ENCODE results near the gene GLP2R. TPM values are rescaled to one million over a fixed set of nuclear protein-coding genes. Genes with fewer than 3 reads are reported as not detected.

GLP2R gene
- total and polyA plus RNA-seq, 10 of the 15 experiments (the other 5 are each of a cell fraction or from before 2014, with no cell fraction given): not detected

DNA sequence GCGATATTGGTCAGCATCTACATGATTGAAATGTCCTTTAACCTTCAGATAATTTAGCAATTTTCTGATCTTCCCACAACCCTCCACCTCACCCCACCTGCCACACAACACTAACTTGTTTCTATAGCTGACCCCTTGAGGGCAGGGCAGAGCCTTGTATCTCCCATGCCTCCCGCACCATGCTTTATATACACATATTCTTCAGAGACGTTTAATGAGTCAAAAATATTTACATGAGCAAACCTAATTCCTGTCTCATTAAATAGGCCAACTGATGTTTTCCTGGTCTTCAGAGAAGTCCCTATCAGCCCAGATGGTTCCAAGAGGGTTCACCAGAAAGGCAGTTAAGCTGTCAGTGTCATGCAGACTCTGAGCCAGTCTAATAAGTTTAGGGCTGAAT, 27.7 kb upstream of the GLP2R start:
- H3K27me3 ChIP-seq (replicated peaks in 1 of 2; ENCODE audit: control insufficient read depth in 2 of 2, insufficient read depth in 2 of 2, low read length in 1 of 2): no peaks in the 10 kb centered on the region
- FAIRE-seq: no peak
- no peaks in the 10 kb centered on the region for H3K4me1 ChIP-seq (ENCODE audit: control insufficient read depth, insufficient read depth, low read length)
- TF ChIP-seq MYC (IDR thresholded peaks at IDR 0.05; ENCODE audit: insufficient read depth, insufficient read length, insufficient replicate concordance, low read length, severe bottlenecking) (no peak), POU2F2 (IDR thresholded peaks at IDR 0.05; ENCODE audit: borderline replicate concordance, low read depth, low read length) (no peak), KAT2A (conservative IDR thresholded peaks at IDR 0.05; ENCODE audit: control insufficient read depth, low read depth, low read length) (no peak), ASH2L (IDR thresholded peaks at IDR 0.05; ENCODE audit: borderline replicate concordance, low read depth) (no peak), ATF7 (IDR thresholded peaks at IDR 0.05; ENCODE audit: low read depth) (no peak), TCF7 (IDR thresholded peaks at IDR 0.05; ENCODE audit: borderline replicate concordance) (no peak), SUZ12 (IDR thresholded peaks at IDR 0.05; ENCODE audit: unreplicated experiment) (no peak), CREB1 (IDR thresholded peaks at IDR 0.05; ENCODE audit: low read depth) (no peak), HDAC6 (IDR thresholded peaks at IDR 0.05; ENCODE audit: unreplicated experiment) (no peak), WRNIP1 (IDR thresholded peaks at IDR 0.05; ENCODE audit: borderline replicate concordance, low read depth, low read length) (no peak), BRCA1 (IDR thresholded peaks at IDR 0.05; ENCODE audit: low read depth, low read length) (no peak), STAT1 (conservative IDR thresholded peaks at IDR 0.05) (no peak), ZNF217 (IDR thresholded peaks at IDR 0.05) (no peak)
- TF ChIP-seq, protein P1, sequence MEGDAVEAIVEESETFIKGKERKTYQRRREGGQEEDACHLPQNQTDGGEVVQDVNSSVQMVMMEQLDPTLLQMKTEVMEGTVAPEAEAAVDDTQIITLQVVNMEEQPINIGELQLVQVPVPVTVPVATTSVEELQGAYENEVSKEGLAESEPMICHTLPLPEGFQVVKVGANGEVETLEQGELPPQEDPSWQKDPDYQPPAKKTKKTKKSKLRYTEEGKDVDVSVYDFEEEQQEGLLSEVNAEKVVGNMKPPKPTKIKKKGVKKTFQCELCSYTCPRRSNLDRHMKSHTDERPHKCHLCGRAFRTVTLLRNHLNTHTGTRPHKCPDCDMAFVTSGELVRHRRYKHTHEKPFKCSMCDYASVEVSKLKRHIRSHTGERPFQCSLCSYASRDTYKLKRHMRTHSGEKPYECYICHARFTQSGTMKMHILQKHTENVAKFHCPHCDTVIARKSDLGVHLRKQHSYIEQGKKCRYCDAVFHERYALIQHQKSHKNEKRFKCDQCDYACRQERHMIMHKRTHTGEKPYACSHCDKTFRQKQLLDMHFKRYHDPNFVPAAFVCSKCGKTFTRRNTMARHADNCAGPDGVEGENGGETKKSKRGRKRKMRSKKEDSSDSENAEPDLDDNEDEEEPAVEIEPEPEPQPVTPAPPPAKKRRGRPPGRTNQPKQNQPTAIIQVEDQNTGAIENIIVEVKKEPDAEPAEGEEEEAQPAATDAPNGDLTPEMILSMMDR (IDR thresholded peaks at IDR 0.05 in 2 of 3, conservative IDR thresholded peaks at IDR 0.05 in 1 of 3; ENCODE audit: control insufficient read depth in 2 of 3, extremely low read depth in 1 of 3, insufficient read depth in 1 of 3, low read depth in 3 of 3, low read length in 3 of 3): no peak
- TF ChIP-seq, protein P2, sequence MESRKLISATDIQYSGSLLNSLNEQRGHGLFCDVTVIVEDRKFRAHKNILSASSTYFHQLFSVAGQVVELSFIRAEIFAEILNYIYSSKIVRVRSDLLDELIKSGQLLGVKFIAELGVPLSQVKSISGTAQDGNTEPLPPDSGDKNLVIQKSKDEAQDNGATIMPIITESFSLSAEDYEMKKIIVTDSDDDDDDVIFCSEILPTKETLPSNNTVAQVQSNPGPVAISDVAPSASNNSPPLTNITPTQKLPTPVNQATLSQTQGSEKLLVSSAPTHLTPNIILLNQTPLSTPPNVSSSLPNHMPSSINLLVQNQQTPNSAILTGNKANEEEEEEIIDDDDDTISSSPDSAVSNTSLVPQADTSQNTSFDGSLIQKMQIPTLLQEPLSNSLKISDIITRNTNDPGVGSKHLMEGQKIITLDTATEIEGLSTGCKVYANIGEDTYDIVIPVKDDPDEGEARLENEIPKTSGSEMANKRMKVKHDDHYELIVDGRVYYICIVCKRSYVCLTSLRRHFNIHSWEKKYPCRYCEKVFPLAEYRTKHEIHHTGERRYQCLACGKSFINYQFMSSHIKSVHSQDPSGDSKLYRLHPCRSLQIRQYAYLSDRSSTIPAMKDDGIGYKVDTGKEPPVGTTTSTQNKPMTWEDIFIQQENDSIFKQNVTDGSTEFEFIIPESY (IDR thresholded peaks at IDR 0.05): no peak
- intact Hi-C loops (cut with micrococcal nuclease; ENCODE audit: unreplicated experiment): no loop called here
- H2AFZ ChIP-seq (ENCODE audit: control insufficient read depth, low read depth, low read length): no peak overlapping the region
- H3K27ac ChIP-seq (ENCODE audit: control insufficient read depth, insufficient read depth): no peak overlapping the region
- ChIA-PET SMC1A (ENCODE audit: uncharacterized antibody, unreplicated experiment) (no interaction called here), CTCF (no interaction called here), RAD21 (ENCODE audit: unreplicated experiment) (no interaction called here), POLR2A (no interaction called here)
- H3K9ac ChIP-seq (ENCODE audit: control insufficient read depth, insufficient read depth, low read length): no peak overlapping the region
- no peak overlapping the region for H3K4me3 ChIP-seq
- H3K36me3 ChIP-seq (ENCODE audit: control insufficient read depth in 2 of 2, insufficient read depth in 2 of 2, low read length in 1 of 2): no peaks in the 10 kb centered on the region
- in situ Hi-C loops (cut with MboI): no loop called here
- no peak overlapping the region for H3K4me2 ChIP-seq (ENCODE audit: control insufficient read depth, insufficient read depth)
- DNase-seq (ENCODE audit: low read depth, low spot score): no peak
- H4K20me1 ChIP-seq (ENCODE audit: control insufficient read depth, insufficient read depth): no peaks in the 10 kb centered on the region
- no peaks in the 10 kb centered on the region for H3K9me3 ChIP-seq (replicated peaks; ENCODE audit: control insufficient read depth, insufficient read depth, low read length)
- no TSS peak for BruUV-seq (replicated peaks)
- ATAC-seq: no peak
- H3K79me2 ChIP-seq (ENCODE audit: control insufficient read depth, insufficient read depth, low read length): no peaks in the 10 kb centered on the region
- WGBS (ENCODE audit: insufficient coverage, insufficient replicate concordance, low lambda C conversion rate, missing lambda C conversion rate): 23% methylated on average over 3 of the region's 3 CpGs
